IMR-90 (cell line): ENCODE data around the gene NEURL1. TPM values are rescaled to one million over a fixed set of nuclear protein-coding genes. Genes with fewer than 3 reads are reported as not detected.

Experiments used
- ATAC-seq: fragments of 200-7000 bp; cut with Tn5 transposase; 2 replicates; pipeline ENCODE4 v1.9.1; 2020; ENCODE audit warnings: low read depth, mild to moderate bottlenecking, moderate library complexity
- BruUV-seq: library from RNA; stranded (reverse); fragments of 400-500 nt; replicated peaks from 2 replicates; lab custom pipeline; 2021; lab: Mats Ljungman, UMichigan
- CTCF ChIA-PET: fragments of 300-600 bp; formaldehyde crosslinking; extraction: SDS; loops from one replicate; lab custom pipeline; 2021; ENCODE audit warnings: antibody characterized with exemption; lab: Yijun Ruan, JAX
- POLR2A ChIA-PET: fragments of 300-600 bp; sonication (Branson Sonifier 250); formaldehyde crosslinking; loops from one replicate; lab custom pipeline; 2022; ENCODE audit warnings: antibody characterized with exemption; ENCODE audit not compliant: unreplicated experiment; lab: Charles Lee
- DNase-seq: peaks from one replicate; pipeline ENCODE4 v3.0.0; 2013
- H2AFZ ChIP-seq: replicated peaks from 2 replicates; pipeline ENCODE3; 2013; ENCODE audit warnings: low read length, mild to moderate bottlenecking; ENCODE audit not compliant: poor library complexity
- H2AK5ac ChIP-seq: 2 replicates; pipeline ENCODE4 v1.6.1; 2013; ENCODE audit warnings: low read depth, low read length, inconsistent platforms
- H2AK9ac ChIP-seq: replicated peaks from 2 replicates; pipeline ENCODE3; 2013; ENCODE audit warnings: mild to moderate bottlenecking, low read depth, low read length, moderate library complexity; ENCODE audit not compliant: poor library complexity
- H2BK120ac ChIP-seq: 2 replicates; pipeline ENCODE4 v1.6.1; 2013; ENCODE audit warnings: low read depth, low read length, inconsistent platforms
- H2BK15ac ChIP-seq: 3 replicates; pipeline ENCODE4 v1.6.1; 2013; ENCODE audit warnings: low read depth, low read length, inconsistent platforms
- H2BK20ac ChIP-seq: 2 replicates; pipeline ENCODE4 v1.6.1; 2013; ENCODE audit warnings: low read depth, mild to moderate bottlenecking, inconsistent platforms, low read length, moderate library complexity
- H2BK5ac ChIP-seq: 2 replicates; pipeline ENCODE4 v1.6.1; 2013; ENCODE audit warnings: mild to moderate bottlenecking, low read depth, low read length, inconsistent platforms; ENCODE audit not compliant: poor library complexity, severe bottlenecking
- H3K14ac ChIP-seq: replicated peaks from 2 replicates; pipeline ENCODE4 v1.6.1; 2013; ENCODE audit warnings: low read depth, low read length, inconsistent platforms
- H3K18ac ChIP-seq: 2 replicates; pipeline ENCODE4 v1.6.1; 2013; ENCODE audit warnings: low read depth, low read length, control low read depth
- H3K23ac ChIP-seq: 2 replicates; pipeline ENCODE4 v1.6.1; 2013; ENCODE audit warnings: low read depth, low read length, inconsistent platforms
- H3K27ac ChIP-seq: 2 replicates; pipeline ENCODE4 v1.5.1; 2013; ENCODE audit warnings: mild to moderate bottlenecking, control low read depth, low read length; ENCODE audit not compliant: insufficient read depth
- H3K27me3 ChIP-seq: 2 replicates; pipeline ENCODE4 v1.6.1; 2013; ENCODE audit warnings: low read length; ENCODE audit not compliant: control insufficient read depth, insufficient read depth
- H3K36me3 ChIP-seq: 2 replicates; pipeline ENCODE4 v1.6.1; 2013; ENCODE audit warnings: low read length, mixed read lengths; ENCODE audit not compliant: control insufficient read depth, insufficient read depth
- H3K4ac ChIP-seq: 2 replicates; pipeline ENCODE4 v1.6.1; 2013; ENCODE audit warnings: low read depth, low read length, inconsistent platforms
- H3K4me1 ChIP-seq: 2 replicates; pipeline ENCODE4 v1.6.1; 2013; ENCODE audit warnings: low read length, mixed read lengths; ENCODE audit not compliant: control insufficient read depth, insufficient read depth
- H3K4me2 ChIP-seq: 2 replicates; pipeline ENCODE4 v1.6.1; 2013; ENCODE audit warnings: low read depth, mild to moderate bottlenecking, control low read depth, low read length, moderate library complexity
- H3K4me3 ChIP-seq: 2 replicates; pipeline ENCODE4 v1.5.1; 2013; ENCODE audit warnings: low read depth, mild to moderate bottlenecking, control low read depth, low read length, moderate library complexity; ENCODE audit not compliant: insufficient read depth
- H3K56ac ChIP-seq: 2 replicates; pipeline ENCODE4 v1.6.1; 2013; ENCODE audit warnings: low read length, inconsistent platforms; ENCODE audit not compliant: insufficient read depth; ENCODE audit errors: extremely low read depth
- H3K79me1 ChIP-seq, 2 experiments: 2 replicates each; pipeline ENCODE4 v1.6.1; 2013; ENCODE audit warnings: low read length in 2 of 2, inconsistent platforms in 1 of 2, low read depth in 1 of 2
- H3K9ac ChIP-seq: 2 replicates; pipeline ENCODE4 v1.6.1; 2013; ENCODE audit warnings: low read depth, low read length, control low read depth
- H3K9me1 ChIP-seq: 2 replicates; pipeline ENCODE4 v1.6.1; 2013; ENCODE audit warnings: low read length, inconsistent platforms; ENCODE audit not compliant: insufficient read depth
- H3K9me3 ChIP-seq: 2 replicates; pipeline ENCODE4 v1.6.1; 2013; ENCODE audit warnings: low read length; ENCODE audit not compliant: control insufficient read depth, insufficient read depth
- H4K20me1 ChIP-seq: 2 replicates; pipeline ENCODE4 v1.6.1; 2013; ENCODE audit warnings: low read length, inconsistent platforms; ENCODE audit not compliant: insufficient read depth
- H4K5ac ChIP-seq: 2 replicates; pipeline ENCODE4 v1.6.1; 2013; ENCODE audit warnings: mild to moderate bottlenecking, low read depth, low read length, control low read depth
- H4K8ac ChIP-seq, 2 experiments: 2 replicates each; pipeline ENCODE4 v1.6.1; 2013; ENCODE audit warnings: low read depth in 2 of 2, low read length in 2 of 2, control low read depth in 1 of 2, inconsistent platforms in 1 of 2
- H4K91ac ChIP-seq: 2 replicates; pipeline ENCODE4 v1.6.1; 2013; ENCODE audit warnings: low read depth, low read length, inconsistent platforms; ENCODE audit not compliant: insufficient read depth
- CHD1 ChIP-seq: IDR thresholded peaks from 2 replicates; pipeline ENCODE4 v1.6.1; 2012; ENCODE audit warnings: low read depth, low read length, improper control_type of control experiment
- FOS ChIP-seq: fragments of 150-350 bp; IDR thresholded peaks from 2 replicates; pipeline ENCODE4 v1.6.1; 2016; ENCODE audit warnings: low read depth, low read length
- MAFK ChIP-seq: IDR thresholded peaks from 2 replicates; pipeline ENCODE4 v1.6.1; 2012; ENCODE audit warnings: low read depth, low read length, improper control_type of control experiment
- MAZ ChIP-seq: IDR thresholded peaks from 2 replicates; pipeline ENCODE4 v1.6.1; 2012; ENCODE audit warnings: low read depth, mild to moderate bottlenecking, low read length, improper control_type of control experiment, moderate library complexity, borderline replicate concordance
- MXI1 ChIP-seq: IDR thresholded peaks from 2 replicates; pipeline ENCODE4 v1.6.1; 2012; ENCODE audit warnings: low read depth, mild to moderate bottlenecking, low read length, moderate library complexity, borderline replicate concordance
- POLR2A ChIP-seq: IDR thresholded peaks from 2 replicates; pipeline ENCODE4 v1.6.1; 2012; ENCODE audit warnings: mild to moderate bottlenecking, low read depth, low read length
- RAD21 ChIP-seq: IDR thresholded peaks from 2 replicates; pipeline ENCODE4 v1.6.1; 2012; ENCODE audit warnings: low read length, improper control_type of control experiment
- RCOR1 ChIP-seq: IDR thresholded peaks from 2 replicates; pipeline ENCODE4 v1.6.1; 2012; ENCODE audit warnings: mild to moderate bottlenecking, low read length, improper control_type of control experiment; ENCODE audit not compliant: insufficient replicate concordance
- RFX5 ChIP-seq: IDR thresholded peaks from 2 replicates; pipeline ENCODE4 v1.8.0; 2012; ENCODE audit warnings: low read depth, mild to moderate bottlenecking, low read length, moderate library complexity
- SMC3 ChIP-seq: fragments of 150-350 bp; IDR thresholded peaks from 2 replicates; pipeline ENCODE4 v1.6.1; 2016; ENCODE audit warnings: low read depth, mild to moderate bottlenecking, antibody characterized with exemption, low read length, moderate library complexity
- WGBS, 2 experiments: methylation state at CpG; one replicate each; pipeline versions ENCODE4 v1.1.5 to v1.1.7; 2013; ENCODE audit warnings: missing lambda C conversion rate in 2 of 2; ENCODE audit not compliant: insufficient read length in 1 of 2; ENCODE audit errors: extremely low coverage in 2 of 2; 5-methylcytosine and 5-hydroxymethylcytosine counted together
- dilution Hi-C: fragments of 300-500 bp; cut with HindIII; formaldehyde crosslinking; loops from one replicate; pipeline ENCODE4 v1.14.3; 2018; ENCODE audit warnings: low sequenced_read_pairs; ENCODE audit not compliant: unreplicated experiment
- in situ Hi-C: fragments of 300-500 bp; cut with MboI; formaldehyde crosslinking; loops from 3 replicates; pipeline ENCODE4 v1.14.3; 2019; ENCODE audit warnings: low sequenced_read_pairs, inconsistent platforms, mixed read lengths
- intact Hi-C: fragments of 100-400 bp; cut with micrococcal nuclease; formaldehyde crosslinking; loops from 2 replicates; pipeline ENCODE4 v1.10.0; 2022
- polyA plus RNA-seq, 3 experiments: library from polyadenylated mRNA; depleted of rRNA; stranded (reverse); fragments of >200 nt; gene quantifications; 2 replicates each; pipeline ENCODE4 v1.2.3, GENCODE V29; 2012; ENCODE audit warnings: low replicate concordance in 1 of 3
- total RNA-seq: library from RNA; depleted of rRNA; stranded (reverse); fragments of >200 nt; gene quantifications from 2 replicates; pipeline ENCODE4 v1.2.3, GENCODE V29; 2012
- TF ChIP-seq, protein P1 (sequence below): conservative IDR thresholded peaks from 2 replicates; pipeline ENCODE4 v1.5.1; 2012; ENCODE audit warnings: mild to moderate bottlenecking, low read depth, low read length, improper control_type of control experiment
- TF ChIP-seq, protein P2 (sequence below): fragments of 150-350 bp; IDR thresholded peaks from 2 replicates; pipeline ENCODE4 v1.6.1; 2017; ENCODE audit warnings: mild to moderate bottlenecking, antibody characterized with exemption, low read length, low read depth
- TF ChIP-seq, protein P3 (sequence below): fragments of 150-350 bp; IDR thresholded peaks from 2 replicates; pipeline ENCODE4 v1.6.1; 2016; ENCODE audit warnings: low read depth, mild to moderate bottlenecking, low read length, moderate library complexity, borderline replicate concordance

NEURL1 gene
- total and polyA plus RNA-seq, 2 of the 4 experiments (the other 2 are of a cell fraction) = 0.36 to 0.82 TPM

DNA sequence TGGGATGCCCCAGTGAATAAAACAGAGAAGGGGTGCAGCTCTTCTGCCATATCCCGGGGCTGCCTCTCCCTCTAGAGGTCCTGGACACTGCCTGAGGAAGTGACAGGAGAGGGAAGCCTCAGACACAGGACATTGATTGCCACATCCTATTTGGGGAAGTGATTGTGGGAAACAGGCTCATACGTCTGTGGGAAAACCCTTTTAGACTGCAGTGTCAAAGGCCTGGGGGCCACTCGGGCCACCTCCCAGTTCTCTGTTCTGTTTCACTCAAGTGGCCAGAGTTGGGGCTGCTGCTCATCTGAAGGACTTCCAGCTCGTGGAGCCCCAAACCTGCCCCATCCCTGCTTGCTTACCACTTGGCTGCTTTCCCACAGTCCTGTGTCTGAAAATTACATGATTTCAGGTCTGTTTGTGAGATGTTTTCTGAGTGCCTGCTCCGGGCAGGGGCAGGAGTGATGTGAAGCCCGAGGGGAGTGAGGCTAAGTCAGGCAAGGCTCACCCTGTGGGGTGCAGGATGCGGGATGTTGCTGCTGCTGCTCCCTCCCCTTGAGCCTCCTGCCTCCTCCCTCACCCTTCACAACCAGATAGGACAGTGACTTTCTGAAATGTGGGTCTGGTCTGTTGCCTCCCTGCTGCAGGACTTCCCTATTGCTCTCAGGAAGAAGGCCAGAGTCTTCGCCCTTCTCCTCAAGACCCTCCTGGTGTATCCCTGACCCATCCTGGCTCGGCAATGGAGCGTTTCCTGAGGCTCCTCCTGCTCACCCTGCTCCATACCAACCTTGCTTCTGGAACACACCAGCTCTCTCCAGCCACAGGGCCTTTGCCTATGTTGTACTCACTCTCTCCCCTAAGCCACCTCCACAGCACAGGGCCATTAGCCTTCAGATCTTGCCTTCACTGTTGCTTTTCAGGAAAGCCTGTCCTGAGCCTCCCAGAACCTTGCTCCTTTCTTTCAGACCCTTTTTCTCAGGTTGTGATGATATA, 58.4 kb downstream of the NEURL1 start:
- H3K27me3 ChIP-seq = peaks cover 67% of the 10 kb centered on the region
- H3K14ac ChIP-seq = no peak overlapping the region
- WGBS, 2 experiments = 53% methylated on average over 3 of the region's 10 CpGs; no CpG with 5 or more reads in 1 of the 2 experiments
- H4K91ac ChIP-seq = no peak overlapping the region
- no peak overlapping the region for H3K9ac ChIP-seq
- in situ Hi-C loops = no loop called here
- no peak overlapping the region for H2BK5ac ChIP-seq
- H4K8ac ChIP-seq = no peak overlapping the region
- DNase-seq (no peak), ATAC-seq (no peak)
- no peak overlapping the region for H2AFZ ChIP-seq
- H3K79me1 ChIP-seq = no peaks in the 10 kb centered on the region
- no peak overlapping the region for H2AK5ac ChIP-seq
- TF ChIP-seq CHD1 (no peak), RFX5 (no peak), RCOR1 (no peak), FOS (no peak), RAD21 (no peak), SMC3 (no peak), MAFK (no peak), POLR2A (no peak), MAZ (no peak), MXI1 (no peak)
- TF ChIP-seq, protein P1, sequence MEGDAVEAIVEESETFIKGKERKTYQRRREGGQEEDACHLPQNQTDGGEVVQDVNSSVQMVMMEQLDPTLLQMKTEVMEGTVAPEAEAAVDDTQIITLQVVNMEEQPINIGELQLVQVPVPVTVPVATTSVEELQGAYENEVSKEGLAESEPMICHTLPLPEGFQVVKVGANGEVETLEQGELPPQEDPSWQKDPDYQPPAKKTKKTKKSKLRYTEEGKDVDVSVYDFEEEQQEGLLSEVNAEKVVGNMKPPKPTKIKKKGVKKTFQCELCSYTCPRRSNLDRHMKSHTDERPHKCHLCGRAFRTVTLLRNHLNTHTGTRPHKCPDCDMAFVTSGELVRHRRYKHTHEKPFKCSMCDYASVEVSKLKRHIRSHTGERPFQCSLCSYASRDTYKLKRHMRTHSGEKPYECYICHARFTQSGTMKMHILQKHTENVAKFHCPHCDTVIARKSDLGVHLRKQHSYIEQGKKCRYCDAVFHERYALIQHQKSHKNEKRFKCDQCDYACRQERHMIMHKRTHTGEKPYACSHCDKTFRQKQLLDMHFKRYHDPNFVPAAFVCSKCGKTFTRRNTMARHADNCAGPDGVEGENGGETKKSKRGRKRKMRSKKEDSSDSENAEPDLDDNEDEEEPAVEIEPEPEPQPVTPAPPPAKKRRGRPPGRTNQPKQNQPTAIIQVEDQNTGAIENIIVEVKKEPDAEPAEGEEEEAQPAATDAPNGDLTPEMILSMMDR = no peak
- TF ChIP-seq, protein P2, sequence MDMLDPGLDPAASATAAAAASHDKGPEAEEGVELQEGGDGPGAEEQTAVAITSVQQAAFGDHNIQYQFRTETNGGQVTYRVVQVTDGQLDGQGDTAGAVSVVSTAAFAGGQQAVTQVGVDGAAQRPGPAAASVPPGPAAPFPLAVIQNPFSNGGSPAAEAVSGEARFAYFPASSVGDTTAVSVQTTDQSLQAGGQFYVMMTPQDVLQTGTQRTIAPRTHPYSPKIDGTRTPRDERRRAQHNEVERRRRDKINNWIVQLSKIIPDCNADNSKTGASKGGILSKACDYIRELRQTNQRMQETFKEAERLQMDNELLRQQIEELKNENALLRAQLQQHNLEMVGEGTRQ = no peak
- TF ChIP-seq, protein P3, sequence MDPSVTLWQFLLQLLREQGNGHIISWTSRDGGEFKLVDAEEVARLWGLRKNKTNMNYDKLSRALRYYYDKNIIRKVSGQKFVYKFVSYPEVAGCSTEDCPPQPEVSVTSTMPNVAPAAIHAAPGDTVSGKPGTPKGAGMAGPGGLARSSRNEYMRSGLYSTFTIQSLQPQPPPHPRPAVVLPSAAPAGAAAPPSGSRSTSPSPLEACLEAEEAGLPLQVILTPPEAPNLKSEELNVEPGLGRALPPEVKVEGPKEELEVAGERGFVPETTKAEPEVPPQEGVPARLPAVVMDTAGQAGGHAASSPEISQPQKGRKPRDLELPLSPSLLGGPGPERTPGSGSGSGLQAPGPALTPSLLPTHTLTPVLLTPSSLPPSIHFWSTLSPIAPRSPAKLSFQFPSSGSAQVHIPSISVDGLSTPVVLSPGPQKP = no peak
- no peak overlapping the region for H2AK9ac ChIP-seq
- no peak overlapping the region for H3K4ac ChIP-seq
- no peak overlapping the region for H3K18ac ChIP-seq
- H3K36me3 ChIP-seq = no peaks in the 10 kb centered on the region
- POLR2A ChIA-PET = no interaction called here
- no peak overlapping the region for H2BK15ac ChIP-seq
- no peak overlapping the region for H3K4me2 ChIP-seq
- CTCF ChIA-PET = no interaction called here
- peaks cover 13% of the 10 kb centered on the region for H3K9me1 ChIP-seq
- no peak overlapping the region for H3K23ac ChIP-seq
- no peak overlapping the region for H3K56ac ChIP-seq
- H4K20me1 ChIP-seq = peaks cover 5% of the 10 kb centered on the region
- no peaks in the 10 kb centered on the region for H3K9me3 ChIP-seq
- H3K4me1 ChIP-seq = peaks cover 7% of the 10 kb centered on the region
- H2BK120ac ChIP-seq = no peak overlapping the region
- BruUV-seq = no TSS peak
- intact Hi-C loops = no loop called here
- no peak overlapping the region for H2BK20ac ChIP-seq
- H3K4me3 ChIP-seq = no peak overlapping the region
- dilution Hi-C loops = no loop called here
- H3K27ac ChIP-seq = no peak overlapping the region
- H4K5ac ChIP-seq = no peak overlapping the region
